PC-3 (cell line): Measurements from ENCODE around the gene HCN3.

Experiments
- CTCF ChIP-seq: fragments of 300-600 bp; sonication (generic); conservative IDR thresholded peaks from 2 replicates; pipeline ENCODE4 v1.5.1; 2017; ENCODE audit warnings: antibody characterized with exemption, low read depth, mild to moderate bottlenecking, low read length
- EZH2 ChIP-seq: fragments of 300-600 bp; sonication (generic); IDR thresholded peaks from one replicate; pipeline ENCODE4 v1.6.1; 2017; ENCODE audit warnings: antibody characterized with exemption, mild to moderate bottlenecking, low read length; ENCODE audit not compliant: unreplicated experiment
- EZH2phosphoT487 ChIP-seq: fragments of 300-600 bp; sonication (generic); IDR thresholded peaks from 2 replicates; pipeline ENCODE4 v1.6.1; 2018; ENCODE audit warnings: mild to moderate bottlenecking, antibody characterized with exemption, low read length, borderline replicate concordance

GRCh38 chr1:155294520-155295182 is 17.4 kb downstream of the HCN3 start:
- TF ChIP-seq CTCF (no peak), EZH2 (no peak), EZH2phosphoT487 (no peak)
